Parathyroid adenoma (tissue), 2 donors: Measurements from ENCODE around the gene ZNF124.
"Not testable (repeated sequence)": the region's sequence is repeated elsewhere in the genome, so short reads cannot be mapped to it uniquely, and the experiment has no call there.

Source experiments
- H2AFZ ChIP-seq: fragments of 300-600 bp; sonication (generic); one replicate; pipeline ENCODE4 v1.7.0; 2017; ENCODE audit warnings: antibody characterized with exemption, mild to moderate bottlenecking
- H3K27ac ChIP-seq: fragments of 300-600 bp; sonication (generic); one replicate; pipeline ENCODE4 v1.7.0; 2017
- H3K27me3 ChIP-seq: fragments of 300-600 bp; sonication (generic); one replicate; pipeline ENCODE4 v1.7.0; 2017; ENCODE audit warnings: low read length; ENCODE audit not compliant: control insufficient read depth, insufficient read depth
- H3K36me3 ChIP-seq: fragments of 300-600 bp; sonication (generic); one replicate; pipeline ENCODE4 v1.7.0; 2017; ENCODE audit warnings: low read length; ENCODE audit not compliant: control insufficient read depth, insufficient read depth
- H3K4me1 ChIP-seq: fragments of 300-600 bp; sonication (generic); one replicate; pipeline ENCODE4 v1.7.0; 2017; ENCODE audit warnings: control low read depth
- H3K4me2 ChIP-seq: fragments of 300-600 bp; sonication (generic); one replicate; pipeline ENCODE4 v1.7.0; 2017; ENCODE audit warnings: low read length
- H3K4me3 ChIP-seq: fragments of 300-600 bp; sonication (generic); one replicate; pipeline ENCODE4 v1.7.0; 2017; ENCODE audit warnings: low read depth, low read length
- H3K79me2 ChIP-seq: fragments of 300-600 bp; sonication (generic); one replicate; pipeline ENCODE4 v1.7.0; 2017; ENCODE audit warnings: control low read depth
- H3K9ac ChIP-seq: fragments of 300-600 bp; sonication (generic); one replicate; pipeline ENCODE4 v1.7.0; 2017; ENCODE audit warnings: mild to moderate bottlenecking
- H3K9me3 ChIP-seq: fragments of 300-600 bp; sonication (generic); one replicate; pipeline ENCODE4 v1.7.0; 2017; ENCODE audit warnings: low read length; ENCODE audit not compliant: control insufficient read depth
- TF ChIP-seq, protein P1 (sequence below): fragments of 300-600 bp; sonication (generic); IDR thresholded peaks from one replicate; pipeline ENCODE4 v1.7.0; 2017; ENCODE audit warnings: antibody characterized with exemption, mild to moderate bottlenecking
- donor health status: primary hyperparathyroidism.

ZNF124 gene

DNA sequence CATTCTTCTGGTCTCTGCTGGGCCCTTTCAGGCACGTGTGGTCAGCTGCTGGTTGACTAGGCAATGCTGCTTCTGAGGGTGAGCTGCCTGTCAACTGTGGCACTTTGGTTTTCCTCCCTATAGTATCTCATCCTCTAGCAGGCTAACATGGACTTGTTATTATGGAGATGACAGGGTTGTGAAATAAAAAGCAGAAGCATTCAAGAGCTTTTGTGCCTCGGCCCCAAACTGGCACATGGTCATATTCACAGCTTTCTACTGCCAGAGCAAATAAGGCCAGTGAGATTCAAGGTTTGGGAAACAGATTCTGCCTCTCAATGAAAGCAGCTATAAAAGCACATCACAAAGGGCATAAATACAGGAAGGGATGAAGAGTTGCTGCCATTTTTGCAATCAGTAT, 1.6 kb upstream of the ZNF124 start:
- Histone ChIP-seq H2AFZ (no peak overlapping the region), H3K4me3 (no peak overlapping the region), H3K27ac (no peak overlapping the region), H3K9me3 (no peaks in the 10 kb centered on the region), H3K79me2 (no peaks in the 10 kb centered on the region), H3K4me2 (no peak overlapping the region), H3K4me1 (no peaks in the 10 kb centered on the region), H3K27me3 (no peaks in the 10 kb centered on the region), H3K36me3 (no peaks in the 10 kb centered on the region), H3K9ac (no peak overlapping the region)
- TF ChIP-seq, protein P1, sequence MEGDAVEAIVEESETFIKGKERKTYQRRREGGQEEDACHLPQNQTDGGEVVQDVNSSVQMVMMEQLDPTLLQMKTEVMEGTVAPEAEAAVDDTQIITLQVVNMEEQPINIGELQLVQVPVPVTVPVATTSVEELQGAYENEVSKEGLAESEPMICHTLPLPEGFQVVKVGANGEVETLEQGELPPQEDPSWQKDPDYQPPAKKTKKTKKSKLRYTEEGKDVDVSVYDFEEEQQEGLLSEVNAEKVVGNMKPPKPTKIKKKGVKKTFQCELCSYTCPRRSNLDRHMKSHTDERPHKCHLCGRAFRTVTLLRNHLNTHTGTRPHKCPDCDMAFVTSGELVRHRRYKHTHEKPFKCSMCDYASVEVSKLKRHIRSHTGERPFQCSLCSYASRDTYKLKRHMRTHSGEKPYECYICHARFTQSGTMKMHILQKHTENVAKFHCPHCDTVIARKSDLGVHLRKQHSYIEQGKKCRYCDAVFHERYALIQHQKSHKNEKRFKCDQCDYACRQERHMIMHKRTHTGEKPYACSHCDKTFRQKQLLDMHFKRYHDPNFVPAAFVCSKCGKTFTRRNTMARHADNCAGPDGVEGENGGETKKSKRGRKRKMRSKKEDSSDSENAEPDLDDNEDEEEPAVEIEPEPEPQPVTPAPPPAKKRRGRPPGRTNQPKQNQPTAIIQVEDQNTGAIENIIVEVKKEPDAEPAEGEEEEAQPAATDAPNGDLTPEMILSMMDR: no peak

GRCh38 chr1:247172996-247173395, 1.2 kb upstream of the ZNF124 start:
- Histone ChIP-seq H2AFZ (no peak overlapping the region), H3K9ac (no peak overlapping the region), H3K9me3 (no peaks in the 10 kb centered on the region), H3K79me2 (no peaks in the 10 kb centered on the region), H3K4me3 (no peak overlapping the region), H3K4me1 (no peaks in the 10 kb centered on the region), H3K4me2 (no peak overlapping the region), H3K36me3 (no peaks in the 10 kb centered on the region), H3K27me3 (no peaks in the 10 kb centered on the region), H3K27ac (no peak overlapping the region)
- TF ChIP-seq, protein P1: no peak

DNA sequence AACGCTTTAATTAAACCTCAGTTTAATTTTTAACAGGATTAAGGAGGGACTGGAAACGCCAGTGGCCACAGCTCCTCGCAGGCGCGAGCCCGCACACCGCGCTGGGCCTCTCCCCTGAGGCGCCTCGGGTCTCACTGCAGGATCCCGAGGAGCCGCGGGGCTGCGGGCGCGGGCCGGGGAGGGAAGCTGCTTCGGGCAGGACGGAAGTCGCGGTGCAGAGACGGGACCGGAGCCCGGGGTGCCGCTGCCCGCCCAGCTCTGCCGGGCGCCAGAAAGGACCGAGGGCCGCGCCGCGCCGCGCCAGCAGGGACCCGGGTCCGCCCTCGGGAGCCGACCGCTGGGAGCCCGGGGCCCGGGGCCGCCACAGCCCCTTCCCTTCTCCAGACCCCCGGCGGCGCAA, 377 bp downstream of the ZNF124 start:
- not testable (repeated sequence) for H3K4me1 ChIP-seq, H3K4me3 ChIP-seq, H3K27ac ChIP-seq, H3K36me3 ChIP-seq, H2AFZ ChIP-seq, H3K4me2 ChIP-seq, H3K79me2 ChIP-seq, H3K9ac ChIP-seq, H3K27me3 ChIP-seq, H3K9me3 ChIP-seq

DNA sequence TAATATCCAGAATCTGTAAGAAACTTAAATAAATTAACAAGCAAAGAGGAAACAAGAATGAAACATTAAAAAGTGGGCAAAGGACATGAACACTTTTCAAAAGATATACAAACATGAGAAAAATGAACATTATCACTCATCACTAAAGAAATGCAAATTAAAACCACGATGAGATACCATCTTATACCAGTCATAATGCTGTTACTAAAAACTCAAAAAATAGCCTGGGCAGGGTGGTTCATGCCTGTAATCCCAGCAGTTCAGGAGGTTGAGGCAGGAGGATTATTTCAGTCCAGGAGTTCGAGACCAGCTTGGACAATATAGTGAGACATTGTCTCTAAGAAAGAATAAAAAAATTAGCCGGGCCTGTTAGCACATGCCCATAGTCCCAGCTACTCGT, 6.1 kb downstream of the ZNF124 start:
- H3K4me1 ChIP-seq: no peaks in the 10 kb centered on the region
- no peaks in the 10 kb centered on the region for H3K79me2 ChIP-seq
- H3K27ac ChIP-seq: no peak overlapping the region
- H2AFZ ChIP-seq: no peak overlapping the region
- H3K4me2 ChIP-seq: no peak overlapping the region
- TF ChIP-seq, protein P1: no peak
- peaks cover 4% of the 10 kb centered on the region for H3K9me3 ChIP-seq
- H3K36me3 ChIP-seq: no peaks in the 10 kb centered on the region
- H3K9ac ChIP-seq: no peak overlapping the region
- H3K4me3 ChIP-seq: no peak overlapping the region
- H3K27me3 ChIP-seq: no peaks in the 10 kb centered on the region

DNA sequence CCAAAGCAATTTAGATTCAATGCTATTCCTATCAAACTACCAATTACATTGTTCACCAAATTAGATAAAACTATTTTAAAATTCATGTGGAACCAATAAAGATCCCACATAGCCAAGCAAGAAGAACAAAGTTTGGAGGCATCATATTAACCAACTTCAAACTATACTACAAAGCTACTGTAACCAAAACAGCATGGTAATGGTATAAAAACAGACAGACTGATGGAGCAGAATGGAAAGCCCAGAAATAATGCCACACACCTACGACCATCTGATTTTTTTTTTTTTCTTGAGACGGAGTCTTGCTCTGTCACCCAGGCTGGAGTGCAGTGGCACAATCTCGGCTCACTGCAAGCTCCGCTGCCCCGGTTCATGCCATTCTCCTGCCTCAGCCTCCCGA, 7.1 kb downstream of the ZNF124 start:
- TF ChIP-seq, protein P1: no peak
- H3K27me3 ChIP-seq: no peaks in the 10 kb centered on the region
- no peaks in the 10 kb centered on the region for H3K79me2 ChIP-seq
- H2AFZ ChIP-seq: no peak overlapping the region
- no peak overlapping the region for H3K4me3 ChIP-seq
- H3K4me1 ChIP-seq: no peaks in the 10 kb centered on the region
- H3K36me3 ChIP-seq: no peaks in the 10 kb centered on the region
- no peak overlapping the region for H3K4me2 ChIP-seq
- no peak overlapping the region for H3K9ac ChIP-seq
- no peak overlapping the region for H3K27ac ChIP-seq
- peaks cover 4% of the 10 kb centered on the region for H3K9me3 ChIP-seq
